ENCODE data around the gene MCCC2. TPM values are rescaled to one million over a fixed set of nuclear protein-coding genes. Genes with fewer than 3 reads are reported as not detected.

MCCC2 gene
- total and polyA plus RNA-seq, 2 of the 8 experiments (the other 6 are each of a cell fraction or from before 2014, with no cell fraction given): 71.7 to 86.6 TPM

DNA sequence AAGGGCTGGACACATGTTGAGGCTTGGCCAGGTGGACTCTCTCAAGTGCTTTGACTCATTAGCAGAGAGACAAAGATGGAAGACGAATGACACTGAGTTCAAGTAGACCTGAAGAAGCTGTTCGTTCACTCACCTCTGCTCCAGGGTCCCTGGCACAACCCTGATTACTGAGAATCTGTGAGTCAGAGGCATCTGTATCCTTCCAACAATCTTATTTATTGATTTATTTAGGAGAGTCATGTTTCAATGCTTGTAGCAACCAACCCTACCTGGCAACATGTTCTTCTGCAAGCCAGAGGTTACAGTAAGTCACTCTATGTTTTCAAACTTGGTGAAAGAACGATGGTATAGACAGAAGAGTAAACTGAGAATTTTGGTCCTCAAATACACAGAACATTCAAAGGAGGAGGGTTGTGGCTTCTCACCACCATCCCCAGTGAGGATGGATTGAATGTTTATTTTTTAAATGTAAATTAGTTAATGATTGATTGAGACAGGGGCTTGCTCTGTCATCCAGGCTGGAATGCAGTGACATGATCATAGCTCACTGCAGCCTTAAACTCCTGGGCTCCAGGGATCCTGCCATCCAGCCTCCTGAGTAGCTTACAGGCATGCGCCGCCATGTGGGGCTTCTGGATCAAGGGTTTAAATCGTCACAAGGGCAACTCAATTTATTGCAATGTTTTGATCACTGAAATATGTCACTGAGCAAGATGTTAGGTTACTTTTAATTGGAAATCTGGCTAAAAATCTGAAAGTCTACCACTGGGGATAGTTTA lies 76.2 kb downstream of the MCCC2 start:
- no peaks in the 10 kb centered on the region for H3K4me1 ChIP-seq (replicated peaks in 1 of 4; ENCODE audit: control insufficient read depth in 3 of 4, insufficient read depth in 4 of 4, low read length in 3 of 4)
- H3K79me1 ChIP-seq (ENCODE audit: low read depth, low read length): no peaks in the 10 kb centered on the region
- H2AK5ac ChIP-seq (ENCODE audit: low read depth, low read length): no peak overlapping the region
- no peak for FAIRE-seq
- no peak overlapping the region for H3K9ac ChIP-seq (replicated peaks in 1 of 4; ENCODE audit: extremely low read depth in 1 of 4, low read depth in 3 of 4, low read length in 3 of 4)
- H3K27ac ChIP-seq (ENCODE audit: low read depth, low read length): no peak overlapping the region
- H4K5ac ChIP-seq (ENCODE audit: insufficient read length, low read depth, low read length): no peak overlapping the region
- no peak overlapping the region for H3K4me3 ChIP-seq (ENCODE audit: extremely low read depth in 1 of 4, insufficient read depth in 2 of 4, low read depth in 3 of 4, low read length in 4 of 4)
- no peak overlapping the region for H4K91ac ChIP-seq (replicated peaks; ENCODE audit: insufficient read length, low read length)
- no peaks in the 10 kb centered on the region for H3K27me3 ChIP-seq (replicated peaks in 1 of 4; ENCODE audit: control insufficient read depth in 3 of 4, extremely low read depth in 1 of 4, insufficient read depth in 3 of 4, low read length in 3 of 4)
- no peak overlapping the region for H2BK120ac ChIP-seq (replicated peaks; ENCODE audit: low read depth, low read length)
- ChIA-PET CTCF (ENCODE audit: partially characterized antibody) (no interaction called here), POLR2A (ENCODE audit: partially characterized antibody) (no interaction called here)
- no peaks in the 10 kb centered on the region for H3K23me2 ChIP-seq (ENCODE audit: low read depth, low read length)
- no peaks in the 10 kb centered on the region for H4K20me1 ChIP-seq (replicated peaks in 1 of 2; ENCODE audit: control insufficient read depth in 1 of 2, insufficient read depth in 2 of 2, low read length in 2 of 2)
- no peak overlapping the region for H3K18ac ChIP-seq (ENCODE audit: extremely low read depth, low read length)
- no peak overlapping the region for H2BK12ac ChIP-seq (ENCODE audit: low read depth, low read length)
- no peak overlapping the region for H2BK15ac ChIP-seq (ENCODE audit: low read length)
- H2AFZ ChIP-seq (ENCODE audit: low read length): no peak overlapping the region
- no peaks in the 10 kb centered on the region for H3K79me2 ChIP-seq (ENCODE audit: control insufficient read depth in 1 of 2, insufficient read depth in 2 of 2, low read length in 2 of 2)
- no peak overlapping the region for H2BK5ac ChIP-seq (ENCODE audit: low read depth, low read length)
- 81% methylated on average over 6 of the region's 6 CpGs; no CpG with 5 or more reads in 1 of the 2 experiments for WGBS, 2 experiments (ENCODE audit: extremely low coverage in 1 of 2, insufficient coverage in 1 of 2, insufficient read length in 1 of 2, insufficient replicate concordance in 2 of 2, low coverage in 1 of 2, low lambda C conversion rate in 2 of 2, missing lambda C conversion rate in 1 of 2)
- H3K14ac ChIP-seq (ENCODE audit: insufficient read length): no peak overlapping the region
- H3K4me2 ChIP-seq (ENCODE audit: insufficient read depth in 1 of 2, low read depth in 2 of 2, low read length in 2 of 2): no peak overlapping the region
- H3K56ac ChIP-seq (replicated peaks; ENCODE audit: insufficient read length, low read depth, low read length): no peak overlapping the region
- no peak overlapping the region for H3K23ac ChIP-seq (ENCODE audit: insufficient read length)
- H2BK20ac ChIP-seq (ENCODE audit: low read length): no peak overlapping the region
- no peaks in the 10 kb centered on the region for H3K36me3 ChIP-seq (ENCODE audit: control insufficient read depth in 2 of 4, insufficient read depth in 4 of 4, low read length in 3 of 4)
- H3K4ac ChIP-seq (replicated peaks; ENCODE audit: insufficient read length, low read depth, low read length): no peak overlapping the region
- no peak for DNase-seq (ENCODE audit: low read depth in 1 of 2, low spot score in 2 of 2)
- H3K9me3 ChIP-seq (ENCODE audit: insufficient read depth in 2 of 2, low read depth in 1 of 2, low read length in 1 of 2): no peaks in the 10 kb centered on the region
- H4K8ac ChIP-seq (ENCODE audit: extremely low read depth, insufficient read depth, low read length): no peak overlapping the region
- TF ChIP-seq TAF7 (optimal IDR thresholded peaks at IDR 0.05; ENCODE audit: borderline replicate concordance, low read depth, low read length) (no peak), JUN (IDR thresholded peaks at IDR 0.05; ENCODE audit: low read depth, low read length) (no peak), POLR2A (IDR thresholded peaks at IDR 0.05; ENCODE audit: control extremely low read depth in 1 of 2, low read depth in 2 of 2, low read length in 2 of 2) (no peak), TEAD4 (IDR thresholded peaks at IDR 0.05; ENCODE audit: low read depth, low read length) (no peak), ASH2L (IDR thresholded peaks at IDR 0.05; ENCODE audit: low read length) (no peak)

Data from H1 (cell line).